Measurements from ENCODE around the gene TMIGD2.

TMIGD2 gene

GRCh38 chr19:4326215-4326836, 24.1 kb upstream of the TMIGD2 start:
- DNase-seq, result no peak

GRCh38 chr19:4324228-4324627, 22.0 kb upstream of the TMIGD2 start:
- no peak for DNase-seq

DNA sequence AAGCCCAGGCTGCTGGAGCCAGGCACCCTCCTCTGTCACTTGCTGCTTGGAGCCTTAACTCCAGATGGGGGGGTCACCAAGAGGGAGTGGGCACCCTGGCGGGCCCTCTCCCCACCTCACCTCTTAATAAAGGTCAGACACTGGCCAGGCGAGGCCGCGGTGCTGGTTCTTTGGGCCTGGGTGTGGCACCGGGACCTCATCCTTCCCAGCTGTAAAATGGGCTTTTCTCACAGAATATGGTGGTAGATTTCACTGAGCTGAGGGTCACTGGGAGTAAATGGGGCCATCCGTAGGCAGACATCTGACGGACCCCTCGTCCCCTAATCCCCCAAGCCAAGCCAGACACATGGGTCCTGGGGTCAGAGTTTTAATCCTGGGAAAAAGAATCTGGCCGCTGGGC, 21.5 kb upstream of the TMIGD2 start:
- no peak for DNase-seq

DNA sequence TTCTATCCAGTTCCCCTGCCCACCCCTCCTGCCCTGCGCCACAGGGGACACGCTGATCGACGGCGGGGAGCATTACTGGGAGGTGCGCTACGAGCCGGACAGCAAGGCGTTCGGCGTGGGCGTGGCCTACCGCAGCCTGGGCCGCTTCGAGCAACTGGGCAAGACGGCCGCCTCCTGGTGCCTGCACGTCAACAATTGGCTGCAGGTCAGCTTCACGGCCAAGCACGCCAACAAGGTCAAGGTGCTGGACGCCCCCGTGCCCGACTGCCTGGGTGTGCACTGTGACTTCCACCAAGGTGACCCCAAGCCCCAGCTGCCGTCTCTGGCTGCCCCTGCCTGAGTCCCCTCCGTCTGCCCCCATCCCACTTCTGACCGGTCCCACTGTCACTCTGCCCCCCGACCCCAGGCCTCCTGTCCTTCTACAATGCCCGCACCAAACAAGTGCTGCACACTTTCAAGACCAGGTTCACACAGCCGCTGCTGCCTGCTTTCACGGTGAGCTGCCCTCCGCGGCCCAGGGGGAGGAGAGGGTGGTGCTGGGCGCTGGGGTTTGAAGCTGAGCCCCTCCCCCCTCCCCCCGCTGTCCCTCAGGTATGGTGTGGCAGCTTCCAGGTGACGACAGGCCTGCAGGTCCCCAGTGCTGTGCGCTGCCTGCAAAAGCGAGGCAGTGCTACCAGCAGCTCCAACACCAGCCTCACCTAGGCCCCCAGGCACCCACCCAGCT, 20.9 kb upstream of the TMIGD2 start:
- DNase-seq, result no peak

DNA sequence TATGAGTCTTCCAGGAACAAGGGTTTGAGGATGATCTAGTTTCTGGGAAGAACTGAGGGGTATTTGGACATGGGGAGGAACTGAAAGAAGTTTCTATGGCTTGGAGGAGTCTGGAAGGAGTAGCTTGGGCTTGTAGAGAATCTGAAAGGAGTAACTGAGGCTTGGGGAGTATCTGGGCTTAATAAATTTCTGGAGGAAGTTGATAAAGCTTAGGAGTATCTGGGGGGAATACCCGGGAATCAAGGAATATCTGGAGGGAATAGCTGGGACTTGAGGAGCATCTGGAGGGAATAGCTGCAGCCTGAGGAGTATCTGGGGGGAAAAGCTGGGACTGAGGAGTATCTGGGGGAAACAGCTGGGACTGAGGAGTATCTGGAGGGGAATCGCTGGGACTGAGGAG, 18.2 kb upstream of the TMIGD2 start:
- no peak for DNase-seq

DNA sequence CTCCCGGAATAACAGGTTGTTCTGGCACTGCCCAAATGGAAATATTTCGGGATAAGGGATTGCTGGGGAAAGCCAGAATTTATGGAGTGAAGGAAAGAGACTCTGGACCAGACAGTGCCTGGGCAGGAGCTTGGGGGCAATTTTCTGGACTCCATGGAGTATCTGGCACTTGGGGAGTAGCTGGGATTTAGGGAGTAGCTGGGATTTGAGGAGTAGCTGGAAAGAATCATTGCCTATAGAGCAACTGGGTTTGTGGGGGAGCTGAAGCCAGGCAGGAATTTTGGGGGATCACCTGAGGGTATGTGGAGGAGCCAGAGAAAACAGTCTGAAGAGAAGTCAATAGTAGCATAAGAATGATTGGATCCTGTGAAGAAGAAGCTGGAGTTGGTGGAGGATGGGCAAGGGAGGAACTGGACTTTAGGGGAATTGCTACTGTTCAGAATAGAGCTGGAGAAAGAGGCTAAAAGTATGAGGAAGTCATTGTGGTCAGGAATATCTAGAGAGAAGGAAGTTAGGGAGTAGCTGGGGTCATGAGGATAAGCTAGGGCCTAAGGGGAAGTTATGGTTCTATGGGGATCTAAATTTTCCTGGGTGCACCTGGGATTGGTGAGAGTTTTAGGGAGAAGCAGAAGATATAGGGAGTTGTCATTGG, 17.0 kb upstream of the TMIGD2 start:
- no peak for DNase-seq

DNA sequence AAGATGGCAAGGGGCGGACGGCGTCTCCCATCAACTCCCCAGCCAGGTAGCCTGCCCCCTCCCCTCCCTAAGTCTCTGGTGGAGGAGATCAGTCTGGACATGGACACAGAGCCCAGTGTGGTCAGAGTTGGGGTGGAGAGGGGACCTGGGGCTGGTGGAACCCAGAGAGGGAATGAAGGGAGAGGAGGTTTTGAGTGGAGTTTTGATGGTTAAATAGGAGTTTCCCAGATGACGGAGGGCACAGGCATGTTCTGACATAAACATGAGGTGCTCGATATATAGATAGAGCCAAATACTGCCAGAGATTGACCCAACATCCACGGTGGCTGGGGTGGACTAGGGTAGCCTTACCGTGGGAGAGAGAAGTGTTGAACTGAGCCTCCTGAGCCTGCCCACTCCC, 16.3 kb upstream of the TMIGD2 start:
- DNase-seq, result no peak

- DNase-seq, result no peak
These were observed 14.8 kb upstream of the TMIGD2 start for GRCh38 chr19:4316956-4317355.

- DNase-seq, result no peak
These were observed 11.8 kb upstream of the TMIGD2 start for GRCh38 chr19:4313847-4314490.

- DNase-seq, result no peak
These were observed 8.3 kb upstream of the TMIGD2 start for GRCh38 chr19:4310247-4311121.

DNA sequence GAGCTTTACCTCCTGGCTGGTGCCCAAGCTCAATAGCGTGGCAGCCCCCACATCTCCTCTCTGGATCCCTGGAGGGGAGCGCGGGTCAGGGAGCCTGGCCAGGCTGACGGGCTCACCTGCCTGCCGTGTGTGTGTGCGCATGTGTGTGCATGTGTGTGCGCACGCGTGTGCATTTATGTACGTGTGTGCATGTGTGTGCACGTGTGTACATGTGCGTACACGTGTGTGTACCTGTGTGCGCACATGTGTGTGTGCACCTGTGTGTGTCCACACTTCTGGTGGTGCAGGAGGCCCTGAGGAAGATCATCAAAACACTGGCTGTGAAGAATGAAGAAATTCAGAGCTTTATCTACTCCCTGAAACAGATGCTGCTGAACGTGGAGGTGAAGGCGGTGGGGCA, 3.5 kb upstream of the TMIGD2 start:
- no peak for DNase-seq

- no peak for DNase-seq
These were observed 3.0 kb upstream of the TMIGD2 start for GRCh38 chr19:4305257-4305612.

DNA sequence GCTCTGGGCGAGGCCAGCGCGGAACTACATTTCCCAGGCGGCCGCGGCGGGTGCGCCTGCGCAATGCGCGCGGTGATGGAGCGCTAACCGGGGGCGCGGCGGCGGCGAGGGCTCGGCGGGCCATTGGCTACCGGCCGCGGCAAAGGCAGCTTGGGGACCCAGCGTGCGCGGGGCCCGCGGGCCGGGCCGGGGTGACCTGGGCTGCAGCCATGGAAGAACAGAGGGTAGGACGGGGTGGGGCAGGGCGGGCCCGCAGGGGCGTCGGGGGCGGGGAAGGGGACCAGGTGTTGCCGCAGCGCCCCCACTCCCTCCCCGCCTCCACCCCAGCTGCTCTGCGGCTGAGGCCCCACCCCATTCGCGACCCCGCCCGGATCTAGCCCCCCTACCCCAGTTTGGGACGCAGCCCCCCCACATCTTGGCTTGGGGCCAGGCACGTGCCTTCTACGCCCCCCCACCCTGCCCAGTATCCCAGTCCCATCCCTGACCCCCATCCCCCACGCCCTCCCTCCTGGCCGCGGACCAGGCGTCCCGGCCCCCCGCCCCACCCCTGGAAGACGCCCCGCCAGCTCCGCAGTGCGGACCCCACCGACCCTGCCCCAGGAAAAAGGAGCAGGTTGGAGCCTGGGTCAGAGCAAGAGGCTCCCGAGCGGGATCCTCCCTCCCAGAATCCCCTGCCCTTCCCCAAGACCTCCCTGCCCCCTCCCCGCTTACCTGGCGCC, 2.5 kb upstream of the TMIGD2 start, which contains the start of gene FSD1:
TSS of gene FSD1 (plus strand) at position 61 of the 719 bp plus-strand sequence. CDS start at position 210, 149 bp downstream.
- peak; percentile 17 for DNase-seq

DNA sequence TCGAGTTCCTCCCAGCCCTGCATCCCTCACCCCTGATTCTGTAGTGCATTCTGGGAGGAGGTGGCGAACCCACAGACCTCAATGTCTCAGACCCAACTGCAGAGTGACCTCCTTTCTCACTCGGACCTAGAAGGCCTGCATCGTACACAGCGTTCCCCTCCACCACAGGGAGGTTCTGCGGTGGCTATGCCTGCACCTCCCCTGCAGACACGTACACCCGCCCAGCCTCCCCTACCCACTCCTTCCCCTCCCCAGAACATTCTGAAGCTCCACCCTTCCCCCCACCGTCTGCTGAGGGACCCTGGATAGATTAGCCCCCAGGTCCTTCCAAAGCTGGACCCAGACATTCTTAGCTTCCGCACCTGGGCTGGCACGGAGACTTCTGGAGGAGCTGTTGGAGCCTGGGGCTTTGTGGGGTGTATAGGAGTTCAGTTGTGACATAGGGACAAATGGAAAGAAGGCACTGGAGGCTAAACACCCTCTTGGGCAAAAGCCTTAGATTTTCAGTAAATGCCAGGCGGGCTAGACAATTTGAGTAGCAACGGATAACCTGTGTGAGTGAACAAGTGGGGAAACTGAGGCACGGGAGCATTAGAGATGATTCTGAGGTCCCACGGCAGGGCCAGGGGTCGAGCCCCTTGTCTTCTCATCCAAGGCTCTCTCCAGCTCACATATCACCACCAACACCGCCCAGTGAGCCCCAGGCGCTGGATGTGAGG, 1.8 kb upstream of the TMIGD2 start:
- DNase-seq, result no peak

DNA sequence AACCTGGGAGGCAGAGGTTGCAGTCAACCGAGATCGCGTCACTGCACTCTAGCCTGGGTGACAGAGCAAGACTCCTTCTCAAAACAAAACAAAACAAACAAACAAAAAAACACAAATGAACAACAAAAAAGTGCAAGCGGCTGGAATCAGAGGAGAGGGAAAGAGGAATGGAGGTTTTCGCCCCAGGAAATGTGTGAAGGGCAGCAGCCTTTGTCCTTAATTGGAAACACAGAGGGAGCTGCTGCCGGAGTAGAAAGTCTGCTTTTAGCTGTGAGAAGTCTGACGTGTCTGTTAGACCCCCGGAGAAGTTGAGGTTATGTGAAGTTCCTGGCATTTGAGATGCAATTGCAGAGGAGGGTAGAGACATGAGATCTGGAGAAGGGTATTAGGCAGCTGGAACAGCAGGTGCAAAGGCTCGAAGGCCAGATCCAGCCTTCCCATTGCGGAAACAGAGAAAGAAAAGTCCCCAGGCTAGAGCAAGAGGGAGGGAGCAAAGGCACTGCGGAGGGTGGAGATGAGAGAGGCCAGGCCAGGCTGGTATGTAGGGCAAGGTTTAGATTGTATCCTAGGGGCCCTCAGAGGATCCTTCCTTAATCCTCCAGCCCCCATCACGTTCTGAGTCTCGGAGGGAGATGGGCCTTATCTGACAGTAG, 473 bp downstream of the TMIGD2 start:
- DNase-seq, result no peak

DNA sequence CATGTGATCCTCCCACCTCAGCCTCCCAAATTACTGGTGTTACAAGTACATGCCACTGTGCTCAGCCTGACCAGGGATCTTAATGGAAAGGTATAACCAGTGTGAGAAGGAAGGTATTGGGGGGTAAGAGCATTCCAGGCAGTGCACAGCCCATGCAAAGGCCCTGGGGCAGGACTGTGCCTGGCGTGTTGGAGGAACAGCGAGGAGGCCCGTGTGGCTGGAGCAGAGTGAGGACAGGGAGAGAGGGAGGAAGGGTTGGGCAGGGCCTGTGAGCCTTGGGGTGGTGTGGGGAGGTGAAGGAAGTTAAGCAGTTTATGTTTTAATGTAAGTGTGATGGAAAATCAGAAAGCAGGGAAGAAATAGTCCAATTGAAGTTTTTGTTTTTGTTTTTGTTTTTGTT, 1.6 kb downstream of the TMIGD2 start:
- DNase-seq, result no peak

- no peak for DNase-seq
These were observed 3.2 kb downstream of the TMIGD2 start for GRCh38 chr19:4298810-4299550.

GRCh38 chr19:4297901-4298809, 4.0 kb downstream of the TMIGD2 start:
- no peak for DNase-seq

All from midbrain (tissue), 1 donor.